Ramos (cell line): ENCODE results near the gene POR.
"Not testable (repeated sequence)": the region's sequence is repeated elsewhere in the genome, so short reads cannot be mapped to it uniquely, and the experiment has no call there.

Experiments used
- in situ Hi-C: fragments of 300-500 bp; cut with MboI; formaldehyde crosslinking; loops from one replicate; pipeline ENCODE4 v1.14.3; 2022; ENCODE audit warnings: low sequenced_read_pairs; ENCODE audit not compliant: unreplicated experiment

The POR gene

GRCh38 chr7:75914655-75915415 lies at the start of gene POR:
Gene POR (plus strand): TSS chr7:75915155. CDS start chr7:75954002, 38,847 bp downstream.
- in situ Hi-C loops, result no loop called here

- in situ Hi-C loops, result no loop called here
These were observed 48.9 kb upstream of the POR start for GRCh38 chr7:75866114-75866488.

GRCh38 chr7:75866489-75867389 lies 48.2 kb upstream of the POR start:
- in situ Hi-C loops, result no loop called here

GRCh38 chr7:75867390-75867717 lies 47.6 kb upstream of the POR start:
- in situ Hi-C loops, result no loop called here

GRCh38 chr7:75868153-75868552 lies 46.8 kb upstream of the POR start:
- in situ Hi-C loops, result no loop called here

- in situ Hi-C loops, result no loop called here
These were observed 45.1 kb upstream of the POR start for GRCh38 chr7:75869776-75870379.

- in situ Hi-C loops, result no loop called here
These were observed 44.3 kb upstream of the POR start for GRCh38 chr7:75870557-75871161.

- in situ Hi-C loops, result no loop called here
These were observed 42.7 kb upstream of the POR start for GRCh38 chr7:75872073-75872782.

- in situ Hi-C loops, result not testable (repeated sequence)
These were observed 40.8 kb upstream of the POR start for GRCh38 chr7:75874180-75874579.

- in situ Hi-C loops, result no loop called here
These were observed 39.6 kb upstream of the POR start for GRCh38 chr7:75875113-75876080.

- in situ Hi-C loops, result no loop called here
These were observed 38.7 kb upstream of the POR start for GRCh38 chr7:75876126-75876881.

- in situ Hi-C loops, result no loop called here
These were observed 36.6 kb upstream of the POR start for GRCh38 chr7:75878312-75878768.

- in situ Hi-C loops, result no loop called here
These were observed 36.0 kb upstream of the POR start, which contains the start of gene RHBDD2 for GRCh38 chr7:75878769-75879611. Gene RHBDD2 (plus strand): TSS chr7:75879034. CDS start chr7:75879083, 49 bp downstream.

- in situ Hi-C loops, result no loop called here
These were observed 35.2 kb upstream of the POR start for GRCh38 chr7:75879771-75880184.

GRCh38 chr7:75880242-75880641 lies 34.7 kb upstream of the POR start:
- in situ Hi-C loops, result no loop called here

GRCh38 chr7:75881436-75882095 lies 33.4 kb upstream of the POR start:
- in situ Hi-C loops, result no loop called here
